ENCODE data around the gene PPP2R2B. TPM values are rescaled to one million over a fixed set of nuclear protein-coding genes. Genes with fewer than 3 reads are reported as not detected.

PPP2R2B gene
- total and polyA plus RNA-seq, 4 donors: 0.15 to 1.2 (median 0.55) TPM

- 37 to 49% methylated on average over 3 of the region's 3 CpGs for WGBS, 2 donors
- H3K27me3 ChIP-seq (ENCODE audit: control insufficient read depth in 3 of 3, insufficient read depth in 3 of 3, low read length in 2 of 3): peaks cover 0 to 4% (median 0%) of the 10 kb centered on the region in 3 donors
- no peaks in the 10 kb centered on the region for H3K36me3 ChIP-seq (ENCODE audit: control insufficient read depth in 4 of 4, insufficient read depth in 4 of 4, low read length in 4 of 4)
- TF ChIP-seq CTCF (IDR thresholded peaks at IDR 0.05; ENCODE audit: control extremely low read depth, extremely low read depth): no peak
- no peak overlapping the region for H3K4me3 ChIP-seq
- no peaks in the 10 kb centered on the region for H3K9me3 ChIP-seq (ENCODE audit: control insufficient read depth in 4 of 4, insufficient read depth in 3 of 4, low read length in 3 of 4)
- no peak for DNase-seq
- H3K9ac ChIP-seq (ENCODE audit: insufficient read depth in 1 of 2, low read length in 2 of 2): no peak overlapping the region
- H3K27ac ChIP-seq (ENCODE audit: low read depth in 1 of 2, low read length in 1 of 2): no peak overlapping the region
- no peak for ATAC-seq (ENCODE audit: insufficient read depth, low FRiP score)
- H3K4me1 ChIP-seq (ENCODE audit: control insufficient read depth in 5 of 5, insufficient read depth in 5 of 5, low read length in 5 of 5): no peaks in the 10 kb centered on the region
Observed at GRCh38 chr5:146553446-146553845, 325.1 kb downstream of the PPP2R2B start.

- peaks cover 0 to 4% (median 0%) of the 10 kb centered on the region in 3 donors for H3K27me3 ChIP-seq (ENCODE audit: control insufficient read depth in 3 of 3, insufficient read depth in 3 of 3, low read length in 2 of 3)
- H3K36me3 ChIP-seq (ENCODE audit: control insufficient read depth in 4 of 4, insufficient read depth in 4 of 4, low read length in 4 of 4): no peaks in the 10 kb centered on the region
- H3K27ac ChIP-seq (ENCODE audit: low read depth in 1 of 2, low read length in 1 of 2): no peak overlapping the region
- H3K4me1 ChIP-seq (ENCODE audit: control insufficient read depth in 5 of 5, insufficient read depth in 5 of 5, low read length in 5 of 5): no peaks in the 10 kb centered on the region
- no peak overlapping the region for H3K9ac ChIP-seq (ENCODE audit: insufficient read depth in 1 of 2, low read length in 2 of 2)
- H3K9me3 ChIP-seq (ENCODE audit: control insufficient read depth in 4 of 4, insufficient read depth in 3 of 4, low read length in 3 of 4): no peaks in the 10 kb centered on the region
- TF ChIP-seq CTCF (IDR thresholded peaks at IDR 0.05; ENCODE audit: control extremely low read depth, extremely low read depth): no peak
- DNase-seq: no peak
- no peak overlapping the region for H3K4me3 ChIP-seq
- ATAC-seq (ENCODE audit: insufficient read depth, low FRiP score): no peak
Observed at GRCh38 chr5:146549615-146550014, 328.9 kb downstream of the PPP2R2B start.

- Histone ChIP-seq H3K27me3 (ENCODE audit: control insufficient read depth in 3 of 3, insufficient read depth in 3 of 3, low read length in 2 of 3) (peaks cover 0 to 4% (median 0%) of the 10 kb centered on the region in 3 donors), H3K9ac (ENCODE audit: insufficient read depth in 1 of 2, low read length in 2 of 2) (no peak overlapping the region), H3K36me3 (ENCODE audit: control insufficient read depth in 4 of 4, insufficient read depth in 4 of 4, low read length in 4 of 4) (no peaks in the 10 kb centered on the region), H3K9me3 (ENCODE audit: control insufficient read depth in 4 of 4, insufficient read depth in 3 of 4, low read length in 3 of 4) (no peaks in the 10 kb centered on the region), H3K4me3 (no peak overlapping the region), H3K27ac (ENCODE audit: low read depth in 1 of 2, low read length in 1 of 2) (no peak overlapping the region), H3K4me1 (ENCODE audit: control insufficient read depth in 5 of 5, insufficient read depth in 5 of 5, low read length in 5 of 5) (no peaks in the 10 kb centered on the region)
- 45 to 56% methylated on average over 2 of the region's 2 CpGs for WGBS, 2 donors
- no peak for TF ChIP-seq CTCF (IDR thresholded peaks at IDR 0.05; ENCODE audit: control extremely low read depth, extremely low read depth)
- no peak for DNase-seq
- ATAC-seq (ENCODE audit: insufficient read depth, low FRiP score): no peak
Observed at GRCh38 chr5:146548781-146549449, 329.6 kb downstream of the PPP2R2B start.

- Histone ChIP-seq H3K9ac (ENCODE audit: insufficient read depth in 1 of 2, low read length in 2 of 2) (no peak overlapping the region), H3K27ac (ENCODE audit: low read depth in 1 of 2, low read length in 1 of 2) (no peak overlapping the region), H3K4me3 (no peak overlapping the region), H3K9me3 (ENCODE audit: control insufficient read depth in 4 of 4, insufficient read depth in 3 of 4, low read length in 3 of 4) (peaks cover 0 to 2% (median 0%) of the 10 kb centered on the region in 4 donors), H3K36me3 (ENCODE audit: control insufficient read depth in 4 of 4, insufficient read depth in 4 of 4, low read length in 4 of 4) (no peaks in the 10 kb centered on the region), H3K27me3 (ENCODE audit: control insufficient read depth in 3 of 3, insufficient read depth in 3 of 3, low read length in 2 of 3) (no peaks in the 10 kb centered on the region), H3K4me1 (ENCODE audit: control insufficient read depth in 5 of 5, insufficient read depth in 5 of 5, low read length in 5 of 5) (no peaks in the 10 kb centered on the region)
- DNase-seq: no peak
- no peak for TF ChIP-seq CTCF (IDR thresholded peaks at IDR 0.05; ENCODE audit: control extremely low read depth, extremely low read depth)
- ATAC-seq (ENCODE audit: insufficient read depth, low FRiP score): no peak
Observed at GRCh38 chr5:146544232-146544631, 334.3 kb downstream of the PPP2R2B start.

Measured in lung (tissue), 12 donors.